ENCODE results near the gene PDE4D. TPM values are rescaled to one million over a fixed set of nuclear protein-coding genes. Genes with fewer than 3 reads are reported as not detected.

Gene PDE4D
- total RNA-seq, 2 experiments from 2014 or later, result 0.50 to 0.51 TPM

GRCh38 chr5:59562756-59563389 lies 330.7 kb downstream of the PDE4D start:
- intact Hi-C loops (cut with micrococcal nuclease; ENCODE audit: unreplicated experiment), result loop anchor here (5.0 kb wide), 1 partner anchor 234 kb away; no protein-coding TSS in a partner anchor
- Histone ChIP-seq H3K4me2 (ENCODE audit: low read length) (peak overlapping the region; percentile 69), H4K20me1 (ENCODE audit: insufficient read depth, low read length) (no peaks in the 10 kb centered on the region), H3K36me3 (ENCODE audit: insufficient read depth, low read length) (no peaks in the 10 kb centered on the region), H3K4me1 (ENCODE audit: insufficient read depth, low read length, poor library complexity, severe bottlenecking) (peaks cover 60% of the 10 kb centered on the region), H3K9me2 (ENCODE audit: insufficient read depth, low read length) (no peaks in the 10 kb centered on the region), H3K27ac (ENCODE audit: low read depth, low read length, poor library complexity, severe bottlenecking) (peak overlapping the region; percentile 84), H3K9me3 (ENCODE audit: low read length) (0 out of 2 replicates have a peak, but pooled peaks cover 3% of the 10 kb centered on the region), H3K4me3 (ENCODE audit: low read depth, low read length, poor library complexity, severe bottlenecking) (peak overlapping the region; percentile 27), H2AFZ (ENCODE audit: low read length) (peak overlapping the region; percentile 80), H3K79me2 (ENCODE audit: insufficient read depth, low read depth, low read length) (no peaks in the 10 kb centered on the region)
- DNase-seq (ENCODE audit: low spot score), result peak; percentile 82
- TF ChIP-seq CTCF (conservative IDR thresholded peaks at IDR 0.05; ENCODE audit: low read length) (no peak), EZH2phosphoT487 (IDR thresholded peaks at IDR 0.05; ENCODE audit: borderline replicate concordance, low read depth, low read length) (no peak)
- BruUV-seq (replicated peaks), result no TSS peak
- POLR2A ChIA-PET, result interaction anchor here (0.8 to 3.5 kb wide), 4 partner anchors 9 to 17 kb away, joined by 3 to 14 read pairs (median 4); no protein-coding TSS in a partner anchor
- CTCF ChIA-PET (ENCODE audit: unreplicated experiment), result no interaction called here

GRCh38 chr5:59560553-59560952 lies 333.0 kb downstream of the PDE4D start:
- H3K4me1 ChIP-seq (ENCODE audit: insufficient read depth, low read length, poor library complexity, severe bottlenecking), result peaks cover 49% of the 10 kb centered on the region
- H3K9me2 ChIP-seq (ENCODE audit: insufficient read depth, low read length), result no peaks in the 10 kb centered on the region
- CTCF ChIA-PET (ENCODE audit: unreplicated experiment), result no interaction called here
- intact Hi-C loops (cut with micrococcal nuclease; ENCODE audit: unreplicated experiment), result loop anchor here (5.0 kb wide), 1 partner anchor 237 kb away; no protein-coding TSS in a partner anchor
- H3K4me2 ChIP-seq (ENCODE audit: low read length), result no peak overlapping the region
- no peaks in the 10 kb centered on the region for H4K20me1 ChIP-seq (ENCODE audit: insufficient read depth, low read length)
- H3K4me3 ChIP-seq (ENCODE audit: low read depth, low read length, poor library complexity, severe bottlenecking), result no peak overlapping the region
- POLR2A ChIA-PET, result interaction anchor here (1.0 kb wide), 1 partner anchor 30 kb away, joined by 3 read pairs; no protein-coding TSS in a partner anchor
- no peak for DNase-seq (ENCODE audit: low spot score)
- H2AFZ ChIP-seq (ENCODE audit: low read length), result no peak overlapping the region
- TF ChIP-seq EZH2phosphoT487 (IDR thresholded peaks at IDR 0.05; ENCODE audit: borderline replicate concordance, low read depth, low read length), result no peak
- no peak for TF ChIP-seq CTCF (conservative IDR thresholded peaks at IDR 0.05; ENCODE audit: low read length)
- no peaks in the 10 kb centered on the region for H3K36me3 ChIP-seq (ENCODE audit: insufficient read depth, low read length)
- no peak overlapping the region for H3K27ac ChIP-seq (ENCODE audit: low read depth, low read length, poor library complexity, severe bottlenecking)
- no peaks in the 10 kb centered on the region for H3K79me2 ChIP-seq (ENCODE audit: insufficient read depth, low read depth, low read length)
- BruUV-seq (replicated peaks), result no TSS peak
- no peaks in the 10 kb centered on the region for H3K9me3 ChIP-seq (ENCODE audit: low read length)

GRCh38 chr5:59559847-59560246 lies 333.7 kb downstream of the PDE4D start:
- Histone ChIP-seq H3K79me2 (ENCODE audit: insufficient read depth, low read depth, low read length) (no peaks in the 10 kb centered on the region), H3K27ac (ENCODE audit: low read depth, low read length, poor library complexity, severe bottlenecking) (no peak overlapping the region), H4K20me1 (ENCODE audit: insufficient read depth, low read length) (no peaks in the 10 kb centered on the region), H3K9me2 (ENCODE audit: insufficient read depth, low read length) (no peaks in the 10 kb centered on the region), H2AFZ (ENCODE audit: low read length) (no peak overlapping the region), H3K4me1 (ENCODE audit: insufficient read depth, low read length, poor library complexity, severe bottlenecking) (peaks cover 42% of the 10 kb centered on the region), H3K4me3 (ENCODE audit: low read depth, low read length, poor library complexity, severe bottlenecking) (no peak overlapping the region), H3K36me3 (ENCODE audit: insufficient read depth, low read length) (no peaks in the 10 kb centered on the region), H3K9me3 (ENCODE audit: low read length) (no peaks in the 10 kb centered on the region), H3K4me2 (ENCODE audit: low read length) (no peak overlapping the region)
- intact Hi-C loops (cut with micrococcal nuclease; ENCODE audit: unreplicated experiment), result loop anchor here (5.0 kb wide), 1 partner anchor 237 kb away; no protein-coding TSS in a partner anchor
- no peak for DNase-seq (ENCODE audit: low spot score)
- no peak for TF ChIP-seq CTCF (conservative IDR thresholded peaks at IDR 0.05; ENCODE audit: low read length)
- no peak for TF ChIP-seq EZH2phosphoT487 (IDR thresholded peaks at IDR 0.05; ENCODE audit: borderline replicate concordance, low read depth, low read length)
- ChIA-PET CTCF (ENCODE audit: unreplicated experiment) (no interaction called here), POLR2A (no interaction called here)
- BruUV-seq (replicated peaks), result no TSS peak
